ENCODE results near the gene TPCN1. TPM values are rescaled to one million over a fixed set of nuclear protein-coding genes. Genes with fewer than 3 reads are reported as not detected.

Gene TPCN1
- total and polyA plus RNA-seq, 2 of the 8 experiments (the other 6 are each of a cell fraction or from before 2014, with no cell fraction given), result 14.9 to 21.4 TPM

- H4K5ac ChIP-seq (ENCODE audit: insufficient read length, low read depth, low read length), result no peak overlapping the region
- H3K56ac ChIP-seq (replicated peaks; ENCODE audit: insufficient read length, low read depth, low read length), result no peak overlapping the region
- H3K79me2 ChIP-seq (ENCODE audit: control insufficient read depth in 1 of 2, insufficient read depth in 2 of 2, low read length in 2 of 2), result no peaks in the 10 kb centered on the region
- POLR2A ChIA-PET (ENCODE audit: partially characterized antibody), result interaction anchor here (0.9 to 3.5 kb wide), 8 partner anchors 9 to 144 kb away, joined by 3 to 30 read pairs (median 4); partner anchors contain the start of genes DDX54, RITA1 and TPCN1
- H3K18ac ChIP-seq (ENCODE audit: extremely low read depth, low read length), result no peak overlapping the region
- H3K27me3 ChIP-seq (replicated peaks in 1 of 4; ENCODE audit: control insufficient read depth in 3 of 4, extremely low read depth in 1 of 4, insufficient read depth in 3 of 4, low read length in 3 of 4), result no peaks in the 10 kb centered on the region
- CTCF ChIA-PET (ENCODE audit: partially characterized antibody), result interaction anchor here (0.6 to 1.9 kb wide), 11 partner anchors 8 to 215 kb away, joined by 3 to 7 read pairs (median 3); partner anchors contain the start of gene PLBD2
- H3K23me2 ChIP-seq (ENCODE audit: low read depth, low read length), result no peaks in the 10 kb centered on the region
- no peak overlapping the region for H3K4me2 ChIP-seq (ENCODE audit: insufficient read depth in 1 of 2, low read depth in 2 of 2, low read length in 2 of 2)
- no peak overlapping the region for H3K14ac ChIP-seq (ENCODE audit: insufficient read length)
- H4K91ac ChIP-seq (replicated peaks; ENCODE audit: insufficient read length, low read length), result no peak overlapping the region
- H2AFZ ChIP-seq (ENCODE audit: low read length), result no peak overlapping the region
- H3K23ac ChIP-seq (ENCODE audit: insufficient read length), result no peak overlapping the region
- H3K27ac ChIP-seq (ENCODE audit: low read depth, low read length), result no peak overlapping the region
- no peaks in the 10 kb centered on the region; the same call in 1 of the 2 replicates for H3K79me1 ChIP-seq (ENCODE audit: low read depth, low read length)
- WGBS, 2 experiments (ENCODE audit: extremely low coverage in 1 of 2, insufficient coverage in 1 of 2, insufficient read length in 1 of 2, insufficient replicate concordance in 2 of 2, low coverage in 1 of 2, low lambda C conversion rate in 2 of 2, missing lambda C conversion rate in 1 of 2), result 79% methylated on average over 4 of the region's 4 CpGs; no CpG with 5 or more reads in 1 of the 2 experiments
- no peak overlapping the region for H3K4me3 ChIP-seq (ENCODE audit: extremely low read depth in 1 of 4, insufficient read depth in 2 of 4, low read depth in 3 of 4, low read length in 4 of 4)
- H3K4me1 ChIP-seq (replicated peaks in 1 of 4; ENCODE audit: control insufficient read depth in 3 of 4, insufficient read depth in 4 of 4, low read length in 3 of 4), result peaks cover 0 to 5% (median 0%) of the 10 kb centered on the region in 4 experiments; a peak in 1 of 7 replicates
- H3K9me3 ChIP-seq (ENCODE audit: insufficient read depth in 2 of 2, low read depth in 1 of 2, low read length in 1 of 2), result no peaks in the 10 kb centered on the region
- no peak overlapping the region for H2BK5ac ChIP-seq (ENCODE audit: low read depth, low read length)
- no peak for FAIRE-seq
- no peak overlapping the region for H2AK5ac ChIP-seq (ENCODE audit: low read depth, low read length)
- peaks cover 0 to 2% of the 10 kb centered on the region in 2 experiments for H4K20me1 ChIP-seq (replicated peaks in 1 of 2; ENCODE audit: control insufficient read depth in 1 of 2, insufficient read depth in 2 of 2, low read length in 2 of 2)
- DNase-seq (ENCODE audit: low read depth in 1 of 2, low spot score in 2 of 2), result no peak
- H2BK20ac ChIP-seq (ENCODE audit: low read length), result no peak overlapping the region
- no peak overlapping the region for H3K9ac ChIP-seq (replicated peaks in 1 of 4; ENCODE audit: extremely low read depth in 1 of 4, low read depth in 3 of 4, low read length in 3 of 4)
- H2BK12ac ChIP-seq (ENCODE audit: low read depth, low read length), result no peak overlapping the region
- no peak overlapping the region for H2BK120ac ChIP-seq (replicated peaks; ENCODE audit: low read depth, low read length)
- H3K36me3 ChIP-seq (ENCODE audit: control insufficient read depth in 2 of 4, insufficient read depth in 4 of 4, low read length in 3 of 4), result peaks cover 0 to 13% (median 6%) of the 10 kb centered on the region in 4 experiments; a peak in 5 of 8 replicates
- H3K4ac ChIP-seq (replicated peaks; ENCODE audit: insufficient read length, low read depth, low read length), result no peak overlapping the region
- H4K8ac ChIP-seq (ENCODE audit: extremely low read depth, insufficient read depth, low read length), result no peak overlapping the region
- H2BK15ac ChIP-seq (ENCODE audit: low read length), result no peak overlapping the region
- no peak for TF ChIP-seq POLR2AphosphoS5 (IDR thresholded peaks at IDR 0.05; ENCODE audit: low read depth, low read length)
- no peak for TF ChIP-seq CTBP2 (IDR thresholded peaks at IDR 0.05; ENCODE audit: borderline replicate concordance, insufficient read depth, insufficient read length, low read length)
- TF ChIP-seq RFX5 (IDR thresholded peaks at IDR 0.05; ENCODE audit: borderline replicate concordance, low read depth, low read length), result no peak
- TF ChIP-seq SP1 (IDR thresholded peaks at IDR 0.05; ENCODE audit: low read depth, low read length), result no peak
- TF ChIP-seq HDAC6 (IDR thresholded peaks at IDR 0.05; ENCODE audit: low read depth, low read length), result no peak
- no peak for TF ChIP-seq GABPA (IDR thresholded peaks at IDR 0.05; ENCODE audit: borderline replicate concordance, insufficient read depth, low read length)
- no peak for TF ChIP-seq SIN3A (conservative IDR thresholded peaks at IDR 0.05 in 1 of 2, IDR thresholded peaks at IDR 0.05 in 1 of 2; ENCODE audit: low read depth in 1 of 2, low read length in 2 of 2)
- no peak for TF ChIP-seq BACH1 (IDR thresholded peaks at IDR 0.05; ENCODE audit: low read length)
- no peak for TF ChIP-seq JUND (IDR thresholded peaks at IDR 0.05; ENCODE audit: low read length)
- TF ChIP-seq KDM5A (IDR thresholded peaks at IDR 0.05; ENCODE audit: low read length), result no peak
- no peak for TF ChIP-seq RXRA (IDR thresholded peaks at IDR 0.05; ENCODE audit: insufficient read depth, low read depth, low read length)
- no peak for TF ChIP-seq NRF1 (IDR thresholded peaks at IDR 0.05; ENCODE audit: low read depth, low read length)
- no peak for TF ChIP-seq HDAC2 (IDR thresholded peaks at IDR 0.05; ENCODE audit: borderline replicate concordance in 1 of 2, low read depth in 2 of 2, low read length in 2 of 2)
- no peak for TF ChIP-seq TBP (IDR thresholded peaks at IDR 0.05; ENCODE audit: low read depth, low read length)
These were observed 26.3 kb upstream of the TPCN1 start for GRCh38 chr12:113194971-113195391.

All from H1 (cell line).